Ishikawa (cell line): ENCODE measurements around the gene NEU4.

ENCODE experiments used
- CEBPB ChIP-seq: IDR thresholded peaks from 2 replicates; pipeline ENCODE4 v1.6.1; 2012
- CREB1 ChIP-seq: IDR thresholded peaks from 2 replicates; pipeline ENCODE4 v1.6.1; 2012; ENCODE audit warnings: low read depth
- EGR1 ChIP-seq: IDR thresholded peaks from 2 replicates; pipeline ENCODE4 v1.6.1; 2012
- EP300 ChIP-seq: IDR thresholded peaks from 2 replicates; pipeline ENCODE4 v1.6.1; 2012; ENCODE audit warnings: borderline replicate concordance
- FOXM1 ChIP-seq: IDR thresholded peaks from 2 replicates; pipeline ENCODE4 v1.6.1; 2012; ENCODE audit warnings: low read depth, borderline replicate concordance
- NFIC ChIP-seq: IDR thresholded peaks from 2 replicates; pipeline ENCODE4 v1.6.1; 2012
- RAD21 ChIP-seq: IDR thresholded peaks from 2 replicates; pipeline ENCODE4 v1.6.1; 2012; ENCODE audit warnings: low read depth
- TAF1 ChIP-seq: IDR thresholded peaks from 2 replicates; pipeline ENCODE4 v1.6.1; 2012; ENCODE audit warnings: low read depth, mild to moderate bottlenecking
- TCF12 ChIP-seq: IDR thresholded peaks from 2 replicates; pipeline ENCODE4 v1.6.1; 2012; ENCODE audit warnings: low read depth
- TEAD4 ChIP-seq: IDR thresholded peaks from 2 replicates; pipeline ENCODE4 v1.6.1; 2012
- YY1 ChIP-seq: IDR thresholded peaks from 2 replicates; pipeline ENCODE4 v1.6.1; 2012; ENCODE audit warnings: low read depth
- ZBTB7A ChIP-seq: IDR thresholded peaks from 2 replicates; pipeline ENCODE4 v1.6.1; 2012; ENCODE audit warnings: low read depth
- TF ChIP-seq, protein P1 (sequence below): IDR thresholded peaks from 2 replicates; pipeline ENCODE4 v1.6.1; 2012
- TF ChIP-seq, protein P2 (sequence below): IDR thresholded peaks from 2 replicates; pipeline ENCODE4 v1.6.1; 2012
- TF ChIP-seq, protein P3 (sequence below): IDR thresholded peaks from 2 replicates; pipeline ENCODE4 v1.6.1; 2012; ENCODE audit warnings: low read depth, mild to moderate bottlenecking

Gene NEU4

DNA sequence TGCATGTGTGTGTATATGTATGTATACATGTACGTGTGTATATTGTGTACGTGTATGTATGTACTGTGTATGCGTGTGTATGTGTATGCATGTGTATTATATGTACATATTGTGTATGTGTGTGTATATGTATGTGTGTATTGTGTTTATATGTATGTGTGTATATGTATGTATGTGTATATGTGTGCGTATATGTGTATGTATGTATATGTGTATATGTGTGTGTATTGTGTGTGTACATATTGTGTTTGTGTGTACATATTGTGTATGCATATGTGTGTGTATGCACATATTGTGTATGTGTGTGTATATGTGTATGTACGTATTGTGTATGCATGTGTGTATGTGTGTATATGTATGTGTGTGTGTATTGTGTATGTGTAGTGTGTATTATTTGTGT, 15.6 kb upstream of the NEU4 start:
- TF ChIP-seq EP300: no peak
- no peak for TF ChIP-seq TCF12
- TF ChIP-seq RAD21: no peak
- TF ChIP-seq, protein P1, sequence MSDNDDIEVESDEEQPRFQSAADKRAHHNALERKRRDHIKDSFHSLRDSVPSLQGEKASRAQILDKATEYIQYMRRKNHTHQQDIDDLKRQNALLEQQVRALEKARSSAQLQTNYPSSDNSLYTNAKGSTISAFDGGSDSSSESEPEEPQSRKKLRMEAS: no peak
- TF ChIP-seq, protein P2, sequence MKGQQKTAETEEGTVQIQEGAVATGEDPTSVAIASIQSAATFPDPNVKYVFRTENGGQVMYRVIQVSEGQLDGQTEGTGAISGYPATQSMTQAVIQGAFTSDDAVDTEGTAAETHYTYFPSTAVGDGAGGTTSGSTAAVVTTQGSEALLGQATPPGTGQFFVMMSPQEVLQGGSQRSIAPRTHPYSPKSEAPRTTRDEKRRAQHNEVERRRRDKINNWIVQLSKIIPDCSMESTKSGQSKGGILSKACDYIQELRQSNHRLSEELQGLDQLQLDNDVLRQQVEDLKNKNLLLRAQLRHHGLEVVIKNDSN: no peak

DNA sequence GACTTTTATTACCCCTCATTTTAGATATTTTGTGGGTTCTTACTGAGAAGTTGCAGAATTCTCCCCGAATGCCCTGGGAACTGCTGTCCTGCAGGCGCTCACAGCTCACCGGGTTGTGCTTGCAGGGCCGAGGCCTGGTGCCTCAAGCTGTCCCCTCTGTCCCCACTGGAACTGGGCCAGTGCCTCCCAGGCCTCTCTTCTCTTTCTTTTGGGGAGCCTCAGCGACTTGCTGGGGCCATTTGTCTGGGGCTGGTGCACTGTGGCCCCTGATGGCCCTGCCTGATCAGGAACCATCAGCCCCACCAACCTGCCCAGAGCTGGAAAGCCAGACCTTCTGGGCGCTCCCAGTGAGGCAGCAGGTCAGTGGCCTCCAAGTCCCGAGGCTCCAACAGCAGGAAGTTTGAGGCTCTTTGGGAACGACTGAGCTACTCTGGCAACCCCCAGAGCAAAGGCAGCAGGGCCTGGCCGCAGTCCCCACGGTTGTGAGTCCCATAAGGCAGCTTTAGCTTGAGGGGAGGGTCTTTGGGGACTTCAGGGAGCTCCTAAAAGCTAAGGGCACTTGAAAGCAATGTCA, 14.7 kb upstream of the NEU4 start:
- TF ChIP-seq FOXM1 (no peak), TAF1 (no peak), CEBPB (no peak), EP300 (no peak), ZBTB7A (no peak), EGR1 (no peak), YY1 (no peak), RAD21 (no peak), NFIC (no peak)
- TF ChIP-seq, protein P1: no peak
- TF ChIP-seq, protein P3, sequence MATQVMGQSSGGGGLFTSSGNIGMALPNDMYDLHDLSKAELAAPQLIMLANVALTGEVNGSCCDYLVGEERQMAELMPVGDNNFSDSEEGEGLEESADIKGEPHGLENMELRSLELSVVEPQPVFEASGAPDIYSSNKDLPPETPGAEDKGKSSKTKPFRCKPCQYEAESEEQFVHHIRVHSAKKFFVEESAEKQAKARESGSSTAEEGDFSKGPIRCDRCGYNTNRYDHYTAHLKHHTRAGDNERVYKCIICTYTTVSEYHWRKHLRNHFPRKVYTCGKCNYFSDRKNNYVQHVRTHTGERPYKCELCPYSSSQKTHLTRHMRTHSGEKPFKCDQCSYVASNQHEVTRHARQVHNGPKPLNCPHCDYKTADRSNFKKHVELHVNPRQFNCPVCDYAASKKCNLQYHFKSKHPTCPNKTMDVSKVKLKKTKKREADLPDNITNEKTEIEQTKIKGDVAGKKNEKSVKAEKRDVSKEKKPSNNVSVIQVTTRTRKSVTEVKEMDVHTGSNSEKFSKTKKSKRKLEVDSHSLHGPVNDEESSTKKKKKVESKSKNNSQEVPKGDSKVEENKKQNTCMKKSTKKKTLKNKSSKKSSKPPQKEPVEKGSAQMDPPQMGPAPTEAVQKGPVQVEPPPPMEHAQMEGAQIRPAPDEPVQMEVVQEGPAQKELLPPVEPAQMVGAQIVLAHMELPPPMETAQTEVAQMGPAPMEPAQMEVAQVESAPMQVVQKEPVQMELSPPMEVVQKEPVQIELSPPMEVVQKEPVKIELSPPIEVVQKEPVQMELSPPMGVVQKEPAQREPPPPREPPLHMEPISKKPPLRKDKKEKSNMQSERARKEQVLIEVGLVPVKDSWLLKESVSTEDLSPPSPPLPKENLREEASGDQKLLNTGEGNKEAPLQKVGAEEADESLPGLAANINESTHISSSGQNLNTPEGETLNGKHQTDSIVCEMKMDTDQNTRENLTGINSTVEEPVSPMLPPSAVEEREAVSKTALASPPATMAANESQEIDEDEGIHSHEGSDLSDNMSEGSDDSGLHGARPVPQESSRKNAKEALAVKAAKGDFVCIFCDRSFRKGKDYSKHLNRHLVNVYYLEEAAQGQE: no peak

DNA sequence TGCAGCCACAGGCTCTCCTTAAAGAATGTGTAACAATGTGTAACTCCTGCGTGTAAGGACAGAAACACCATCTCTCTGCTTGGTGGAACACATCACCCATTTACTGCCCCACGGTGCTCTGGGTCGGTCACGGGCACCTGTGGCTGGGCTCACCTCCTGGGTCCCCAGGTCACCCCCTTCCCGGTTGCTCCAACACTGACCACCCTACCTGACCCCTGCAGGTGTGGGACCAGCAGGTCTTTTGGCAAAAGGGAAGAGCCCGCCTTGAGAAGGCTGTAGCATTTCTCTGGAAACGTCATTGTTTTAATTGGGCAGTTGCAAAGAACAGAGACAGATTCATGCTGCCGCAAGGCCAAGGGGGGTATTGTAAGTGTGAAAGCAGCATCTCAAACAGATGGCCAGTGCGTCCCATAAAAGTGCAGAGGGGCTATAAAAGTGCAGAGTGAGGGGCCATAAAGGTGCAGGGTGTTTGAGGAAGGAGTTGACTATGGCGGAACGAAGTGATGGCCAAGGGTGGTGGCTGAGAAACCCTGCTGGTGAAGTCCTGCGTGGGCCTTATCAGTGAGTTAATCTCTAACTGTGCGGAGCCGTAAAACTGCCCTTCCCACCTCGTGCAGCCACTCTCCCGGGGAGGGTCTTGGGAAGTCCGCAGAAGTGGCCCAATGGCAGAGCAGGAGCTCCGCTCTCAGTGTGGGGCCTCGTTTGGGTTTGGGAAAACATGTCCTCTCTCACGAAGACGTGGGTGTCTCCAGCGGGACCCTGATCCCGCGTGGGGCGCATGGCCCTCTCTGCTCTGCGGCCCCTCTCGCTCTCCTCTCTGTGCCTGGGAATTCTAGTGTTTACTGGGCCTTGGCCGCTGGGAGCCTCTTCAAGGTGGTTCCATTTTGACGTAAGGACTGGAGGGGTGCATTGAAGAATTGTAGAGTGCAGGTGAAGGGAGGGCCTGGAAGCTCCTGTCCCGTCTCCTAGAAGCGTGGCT, 13.7 kb upstream of the NEU4 start:
- TF ChIP-seq, protein P1: no peak
- TF ChIP-seq, protein P2: no peak
- TF ChIP-seq, protein P3: no peak
- TF ChIP-seq TEAD4: no peak
- TF ChIP-seq ZBTB7A: no peak
- TF ChIP-seq RAD21: no peak
- TF ChIP-seq NFIC: no peak
- no peak for TF ChIP-seq EP300
- no peak for TF ChIP-seq YY1
- no peak for TF ChIP-seq EGR1
- no peak for TF ChIP-seq TAF1
- TF ChIP-seq CREB1: no peak

DNA sequence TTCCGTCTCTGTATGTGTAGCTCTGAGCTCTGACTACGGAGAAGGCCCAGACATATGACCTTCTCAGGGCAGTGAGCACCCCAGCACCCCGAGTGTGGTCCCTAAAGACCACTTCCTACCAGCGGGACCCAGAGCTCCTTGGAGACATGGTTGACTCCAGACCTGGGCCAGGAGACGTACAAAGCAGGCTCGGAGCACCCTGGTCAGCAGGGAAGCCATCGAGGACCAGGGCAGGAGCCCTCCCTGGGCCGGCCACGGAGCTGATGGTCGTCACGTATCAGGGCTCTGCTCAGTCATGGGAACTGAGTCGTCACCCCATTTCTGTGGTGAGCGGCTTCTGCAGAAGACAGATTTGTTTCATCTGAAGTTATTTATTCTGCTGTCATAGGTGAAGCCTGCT, 12.8 kb upstream of the NEU4 start:
- TF ChIP-seq TCF12 (no peak), YY1 (no peak), RAD21 (no peak), FOXM1 (no peak)

DNA sequence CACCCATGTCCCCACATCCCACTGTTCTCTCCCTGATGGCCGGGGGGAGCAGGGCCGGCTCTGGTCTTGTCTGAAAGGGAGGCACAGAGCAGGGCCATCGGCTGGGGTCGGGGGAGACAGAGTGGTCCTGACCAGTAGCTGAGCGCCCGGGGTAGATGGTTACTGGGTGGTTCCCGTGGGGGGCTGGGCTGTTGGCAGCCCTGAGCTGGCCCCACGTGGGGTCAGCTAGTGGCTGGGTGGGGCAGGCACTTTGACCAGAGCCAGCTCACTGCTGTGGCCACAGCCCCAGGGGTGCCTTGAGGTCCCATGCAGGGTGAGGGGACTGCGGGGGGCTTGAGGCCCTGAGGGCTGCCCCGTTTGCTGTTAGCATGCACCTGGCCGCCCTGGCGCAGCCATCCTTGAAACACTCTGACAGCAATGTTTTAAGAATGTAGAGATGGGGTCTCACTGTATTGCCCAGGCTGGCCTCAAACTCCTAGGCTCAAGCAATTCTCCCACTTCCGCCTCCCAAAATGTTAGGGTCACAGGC, 12.3 kb upstream of the NEU4 start:
- TF ChIP-seq TCF12 (no peak), FOXM1 (no peak), YY1 (no peak), NFIC (no peak), ZBTB7A (no peak), RAD21 (no peak), CEBPB (no peak)
- TF ChIP-seq, protein P3: no peak
- TF ChIP-seq, protein P1: no peak
